NOMO-1 treated with DMSO at 0.1 percent for 48 hours (cell line): Measurements from ENCODE around the gene LZTS3.
A peak's percentile ranks its signal among the peaks of the same experiment; 100 is the strongest.
"Not testable (repeated sequence)": the region's sequence is repeated elsewhere in the genome, so short reads cannot be mapped to it uniquely, and the experiment has no call there.

Experiments
- DNase-seq: peaks from one replicate; lab custom pipeline; 2025; ENCODE audit not compliant: unreplicated experiment; lab: John Stamatoyannopoulos, UW

LZTS3 gene

DNA sequence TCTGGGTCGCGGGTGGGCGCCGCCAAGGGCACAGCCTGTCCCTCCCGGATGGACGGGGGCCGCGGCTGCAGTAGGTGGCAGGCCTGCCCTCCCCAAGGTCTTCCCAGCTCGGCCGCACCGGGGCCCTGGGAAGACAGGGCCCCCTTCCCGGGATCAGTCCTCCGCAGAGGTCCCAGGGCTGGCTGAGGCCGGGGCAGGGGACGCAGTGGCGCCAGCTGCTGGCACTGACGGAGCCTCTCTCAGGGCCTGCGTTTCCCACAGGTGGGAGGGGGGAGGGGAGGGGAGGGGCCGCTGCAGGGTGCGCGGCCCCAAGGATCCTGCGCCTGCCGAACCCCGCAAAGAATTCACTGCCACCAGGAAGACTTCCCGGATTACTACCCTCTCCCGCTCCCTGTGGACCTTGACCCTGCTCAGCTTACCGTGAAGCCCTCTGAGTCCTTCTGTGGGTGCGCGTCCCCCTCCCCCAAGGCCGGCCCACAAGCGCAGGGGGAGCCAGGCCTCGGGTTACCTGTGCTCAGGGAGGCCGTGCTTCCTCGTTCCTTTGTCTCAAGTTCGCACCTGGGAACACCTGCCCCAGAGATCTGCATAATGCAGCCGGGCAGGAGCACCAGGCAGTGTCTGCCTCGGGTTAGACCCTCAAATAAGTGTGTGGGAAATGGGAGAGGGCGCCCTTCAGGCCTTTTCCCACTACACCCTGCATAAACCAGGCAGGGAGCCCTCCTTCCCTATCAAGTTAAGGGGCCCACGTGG lies 5.1 kb downstream of the LZTS3 start:
- no peak for DNase-seq

- no peak for DNase-seq
Observed at GRCh38 chr20:3167738-3168078, 5.6 kb downstream of the LZTS3 start.

- no peak for DNase-seq
Observed at GRCh38 chr20:3166913-3167342, 6.4 kb downstream of the LZTS3 start.

DNA sequence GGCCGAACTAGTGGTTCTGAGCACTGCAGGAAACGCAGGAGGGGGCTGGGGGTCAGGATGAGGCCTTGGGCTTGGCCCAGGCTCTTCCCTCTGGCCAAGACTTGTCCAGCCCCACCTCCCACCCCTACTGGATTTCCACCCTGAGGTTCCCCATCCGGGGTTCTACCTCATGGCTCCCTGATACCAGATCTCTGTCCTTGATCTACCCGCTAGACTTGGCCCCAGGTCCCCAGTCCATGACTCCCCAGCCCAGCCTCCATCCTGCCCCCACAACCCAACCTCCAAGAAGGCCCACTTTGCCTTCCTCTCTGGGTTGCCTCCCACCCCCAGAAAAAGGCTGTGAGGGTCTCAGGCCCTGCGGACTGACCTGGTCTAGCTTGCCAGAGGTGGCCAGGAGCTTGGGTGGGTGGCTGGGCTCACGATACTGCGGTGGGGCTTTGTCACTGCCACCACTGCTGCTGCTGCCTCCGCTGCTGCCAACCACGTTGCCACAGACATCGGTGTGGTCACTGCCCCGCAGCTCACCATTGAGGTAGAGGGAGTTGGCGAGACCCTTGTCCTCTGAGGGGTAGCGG lies 6.9 kb downstream of the LZTS3 start:
- no peak for DNase-seq

DNA sequence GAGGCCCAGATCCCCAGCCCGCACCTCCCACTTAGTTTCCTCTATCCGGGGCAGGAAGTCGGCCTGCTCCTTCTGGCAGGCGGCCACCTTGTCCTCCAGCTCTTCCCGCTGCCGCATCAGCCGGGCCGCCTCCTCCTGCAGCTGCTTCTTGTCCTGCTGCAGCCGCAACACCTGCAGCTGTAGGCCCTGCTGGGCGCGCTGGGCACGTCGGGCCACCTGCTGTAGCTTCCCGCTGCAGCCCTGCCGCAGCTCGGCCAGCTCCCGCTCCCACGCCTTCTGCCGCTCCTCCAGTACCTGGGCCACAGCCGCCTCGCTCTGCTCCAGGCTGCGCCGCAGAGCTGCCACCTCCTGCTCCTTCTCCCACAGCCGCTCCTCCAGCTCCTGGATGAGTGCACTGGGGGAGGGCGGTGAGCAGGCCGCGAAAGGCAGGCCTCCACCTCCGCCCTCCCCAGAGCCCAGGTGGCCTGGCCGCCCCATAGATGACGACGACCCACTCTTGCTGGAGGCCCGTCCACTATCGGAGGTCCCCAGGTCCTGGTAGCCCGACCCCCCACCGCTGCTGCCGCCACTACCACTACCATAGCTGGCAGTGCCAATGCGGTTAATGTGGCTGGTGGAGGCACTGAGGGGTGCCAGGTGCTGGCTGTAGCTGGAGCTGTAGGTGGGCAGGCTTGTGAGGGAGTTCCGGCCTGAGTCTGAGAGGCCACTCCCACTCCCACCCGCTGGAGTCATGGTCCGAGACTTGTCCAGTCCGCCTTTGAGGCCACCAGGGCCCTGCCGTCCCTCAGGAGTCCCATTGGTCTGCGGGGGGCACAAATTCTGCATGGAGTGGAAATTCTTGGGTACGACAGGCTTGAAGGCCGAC lies 7.6 kb downstream of the LZTS3 start:
- no peak for DNase-seq

GRCh38 chr20:3164763-3165410 lies 8.5 kb downstream of the LZTS3 start:
- DNase-seq, result no peak

- no peak for DNase-seq
Observed at GRCh38 chr20:3164043-3164762, 9.1 kb downstream of the LZTS3 start.

DNA sequence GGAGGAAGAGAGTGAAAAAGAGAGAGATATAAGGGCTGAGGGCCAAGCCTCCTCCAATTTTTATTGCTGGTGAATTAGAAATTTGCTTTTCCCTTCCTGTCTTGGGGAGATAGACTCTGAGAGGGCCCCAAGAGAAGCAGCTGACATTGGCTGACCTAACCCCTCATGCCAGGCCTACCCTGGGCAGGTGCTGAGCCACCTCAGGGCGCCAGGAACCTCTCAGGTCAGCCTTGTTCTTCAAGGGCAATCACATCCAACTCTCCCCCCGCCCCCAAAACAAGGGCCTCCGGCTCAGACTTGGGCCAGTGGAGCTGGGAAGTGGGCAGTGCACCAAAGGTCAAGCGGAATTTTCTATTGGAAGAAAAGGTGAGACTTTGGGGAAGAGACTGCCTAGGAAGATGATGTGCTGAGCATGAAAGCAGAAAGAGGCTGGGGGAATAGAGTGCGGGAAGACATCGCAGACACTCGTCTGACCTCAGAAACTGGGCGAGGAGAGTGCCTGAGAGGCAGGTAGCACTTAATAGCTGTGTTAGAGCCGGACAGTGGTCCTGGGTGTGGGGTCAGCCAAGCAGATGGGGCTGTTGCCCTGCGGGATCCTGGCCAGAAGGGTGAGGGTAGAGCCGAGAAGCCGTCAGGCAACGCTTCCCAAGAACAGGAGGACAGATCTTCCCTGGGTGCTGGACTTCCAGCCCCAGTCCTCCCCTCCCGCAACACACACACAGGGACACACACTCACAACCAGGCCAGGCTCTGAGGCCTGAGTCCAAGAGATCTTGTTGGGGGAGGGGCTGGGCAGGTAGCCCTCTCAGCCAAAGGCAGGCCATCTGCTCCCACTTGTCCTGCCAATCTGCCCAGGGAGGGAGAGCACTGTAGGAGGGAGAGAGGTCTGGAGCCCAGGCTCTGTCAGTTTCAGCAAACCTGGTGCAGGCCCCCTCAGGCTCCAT lies 10.0 kb downstream of the LZTS3 start:
- no peak for DNase-seq

DNA sequence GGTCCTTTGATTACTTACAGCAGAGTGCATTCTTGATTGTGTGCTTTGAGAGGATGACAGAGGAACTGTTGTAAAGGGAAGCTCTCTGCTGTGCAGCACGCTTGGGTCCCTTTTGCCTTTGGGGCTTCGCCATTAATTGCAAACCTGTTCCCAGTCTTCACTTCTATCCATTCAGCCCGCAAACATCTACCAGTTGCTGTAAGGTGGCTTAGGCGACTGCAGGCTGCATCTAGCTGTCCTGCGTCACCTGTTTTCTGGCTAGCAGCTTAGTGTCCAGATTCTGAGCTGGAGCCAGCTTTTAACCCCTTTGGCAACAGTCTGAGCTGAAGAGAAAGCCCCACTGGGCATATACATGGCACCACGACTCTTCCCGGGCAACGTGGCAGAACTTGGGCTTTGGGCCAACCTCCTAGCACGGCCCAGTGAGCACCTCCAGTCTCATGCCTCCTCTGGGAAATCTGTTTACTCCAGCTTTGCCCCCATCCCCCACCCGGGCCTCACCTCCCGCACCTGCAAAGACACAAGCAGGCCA lies 11.2 kb downstream of the LZTS3 start:
- no peak for DNase-seq

GRCh38 chr20:3161316-3162079 lies 11.9 kb downstream of the LZTS3 start:
- no peak for DNase-seq

GRCh38 chr20:3160418-3160817 lies 12.9 kb downstream of the LZTS3 start:
- no peak for DNase-seq

DNA sequence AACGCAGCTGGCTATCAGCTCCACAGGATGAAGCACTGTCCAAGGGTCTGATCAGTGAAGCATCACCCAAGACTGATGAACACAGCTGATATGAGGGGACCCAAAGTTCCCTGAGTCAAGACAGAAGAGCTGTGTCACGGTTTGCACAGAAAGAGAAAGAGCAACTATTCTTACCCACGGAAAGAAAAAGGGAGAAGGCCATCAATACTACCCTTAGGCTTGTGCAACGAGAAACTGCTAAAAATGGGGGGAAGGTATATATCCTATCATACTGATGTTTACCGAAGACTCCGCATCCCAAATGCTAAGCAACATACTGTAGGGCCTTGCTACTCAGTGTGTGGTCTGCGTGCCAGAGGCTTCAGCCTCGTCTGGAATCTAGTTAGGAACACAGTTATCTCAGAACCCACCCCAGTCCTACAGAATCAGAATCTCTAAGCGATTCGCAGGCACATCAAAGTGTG lies 14.3 kb downstream of the LZTS3 start:
- peak; percentile 40 for DNase-seq

DNA sequence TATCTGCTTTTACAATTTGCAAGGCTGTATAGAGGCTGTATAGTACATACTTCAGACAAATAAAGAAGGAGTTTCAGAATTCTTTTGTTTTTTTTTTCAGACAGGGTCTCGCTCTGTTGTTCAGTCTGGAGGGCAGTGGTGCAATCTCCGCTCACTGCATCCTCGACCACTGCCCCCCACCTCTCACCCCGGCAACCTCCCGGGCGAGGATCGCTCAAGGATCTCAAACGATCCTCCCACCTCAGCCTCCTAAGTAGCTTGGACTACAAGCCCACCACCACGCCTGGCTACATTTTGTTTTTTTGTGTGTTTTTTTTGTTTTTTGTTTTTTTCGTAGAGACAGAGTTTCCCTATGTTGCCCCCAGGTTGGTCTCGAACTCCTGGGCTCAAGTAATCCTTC lies 15.5 kb downstream of the LZTS3 start:
- no peak for DNase-seq

- peak; percentile 77 for DNase-seq
Observed at GRCh38 chr20:3156811-3157619, 16.3 kb downstream of the LZTS3 start.

GRCh38 chr20:3152057-3152644 lies 21.2 kb downstream of the LZTS3 start:
- DNase-seq, result not testable (repeated sequence)

- DNase-seq, result no peak
Observed at GRCh38 chr20:3150908-3151307, 22.4 kb downstream of the LZTS3 start.

GRCh38 chr20:3146732-3147341 lies 26.5 kb downstream of the LZTS3 start:
- DNase-seq, result no peak
